Measurements from ENCODE around the gene LPCAT4.

- TF ChIP-seq, protein P1, sequence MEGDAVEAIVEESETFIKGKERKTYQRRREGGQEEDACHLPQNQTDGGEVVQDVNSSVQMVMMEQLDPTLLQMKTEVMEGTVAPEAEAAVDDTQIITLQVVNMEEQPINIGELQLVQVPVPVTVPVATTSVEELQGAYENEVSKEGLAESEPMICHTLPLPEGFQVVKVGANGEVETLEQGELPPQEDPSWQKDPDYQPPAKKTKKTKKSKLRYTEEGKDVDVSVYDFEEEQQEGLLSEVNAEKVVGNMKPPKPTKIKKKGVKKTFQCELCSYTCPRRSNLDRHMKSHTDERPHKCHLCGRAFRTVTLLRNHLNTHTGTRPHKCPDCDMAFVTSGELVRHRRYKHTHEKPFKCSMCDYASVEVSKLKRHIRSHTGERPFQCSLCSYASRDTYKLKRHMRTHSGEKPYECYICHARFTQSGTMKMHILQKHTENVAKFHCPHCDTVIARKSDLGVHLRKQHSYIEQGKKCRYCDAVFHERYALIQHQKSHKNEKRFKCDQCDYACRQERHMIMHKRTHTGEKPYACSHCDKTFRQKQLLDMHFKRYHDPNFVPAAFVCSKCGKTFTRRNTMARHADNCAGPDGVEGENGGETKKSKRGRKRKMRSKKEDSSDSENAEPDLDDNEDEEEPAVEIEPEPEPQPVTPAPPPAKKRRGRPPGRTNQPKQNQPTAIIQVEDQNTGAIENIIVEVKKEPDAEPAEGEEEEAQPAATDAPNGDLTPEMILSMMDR (IDR thresholded peaks at IDR 0.05) = no peak
- TF ChIP-seq, protein P2, sequence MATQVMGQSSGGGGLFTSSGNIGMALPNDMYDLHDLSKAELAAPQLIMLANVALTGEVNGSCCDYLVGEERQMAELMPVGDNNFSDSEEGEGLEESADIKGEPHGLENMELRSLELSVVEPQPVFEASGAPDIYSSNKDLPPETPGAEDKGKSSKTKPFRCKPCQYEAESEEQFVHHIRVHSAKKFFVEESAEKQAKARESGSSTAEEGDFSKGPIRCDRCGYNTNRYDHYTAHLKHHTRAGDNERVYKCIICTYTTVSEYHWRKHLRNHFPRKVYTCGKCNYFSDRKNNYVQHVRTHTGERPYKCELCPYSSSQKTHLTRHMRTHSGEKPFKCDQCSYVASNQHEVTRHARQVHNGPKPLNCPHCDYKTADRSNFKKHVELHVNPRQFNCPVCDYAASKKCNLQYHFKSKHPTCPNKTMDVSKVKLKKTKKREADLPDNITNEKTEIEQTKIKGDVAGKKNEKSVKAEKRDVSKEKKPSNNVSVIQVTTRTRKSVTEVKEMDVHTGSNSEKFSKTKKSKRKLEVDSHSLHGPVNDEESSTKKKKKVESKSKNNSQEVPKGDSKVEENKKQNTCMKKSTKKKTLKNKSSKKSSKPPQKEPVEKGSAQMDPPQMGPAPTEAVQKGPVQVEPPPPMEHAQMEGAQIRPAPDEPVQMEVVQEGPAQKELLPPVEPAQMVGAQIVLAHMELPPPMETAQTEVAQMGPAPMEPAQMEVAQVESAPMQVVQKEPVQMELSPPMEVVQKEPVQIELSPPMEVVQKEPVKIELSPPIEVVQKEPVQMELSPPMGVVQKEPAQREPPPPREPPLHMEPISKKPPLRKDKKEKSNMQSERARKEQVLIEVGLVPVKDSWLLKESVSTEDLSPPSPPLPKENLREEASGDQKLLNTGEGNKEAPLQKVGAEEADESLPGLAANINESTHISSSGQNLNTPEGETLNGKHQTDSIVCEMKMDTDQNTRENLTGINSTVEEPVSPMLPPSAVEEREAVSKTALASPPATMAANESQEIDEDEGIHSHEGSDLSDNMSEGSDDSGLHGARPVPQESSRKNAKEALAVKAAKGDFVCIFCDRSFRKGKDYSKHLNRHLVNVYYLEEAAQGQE (IDR thresholded peaks at IDR 0.05; ENCODE audit: low read depth, low read length) = no peak
- TF ChIP-seq EZH2phosphoT487 (IDR thresholded peaks at IDR 0.05; ENCODE audit: borderline replicate concordance, low read depth) = no peak
- TF ChIP-seq EP300 (IDR thresholded peaks at IDR 0.05; ENCODE audit: borderline replicate concordance in 1 of 2, low read depth in 1 of 2, low read length in 1 of 2) = no peak
- TF ChIP-seq SMC3 (IDR thresholded peaks at IDR 0.05; ENCODE audit: low read depth, low read length) = no peak
- TF ChIP-seq SIN3A (IDR thresholded peaks at IDR 0.05; ENCODE audit: borderline replicate concordance, low read depth, low read length) = no peak
- no peak for TF ChIP-seq USF2 (IDR thresholded peaks at IDR 0.05; ENCODE audit: borderline replicate concordance, low read depth, low read length)
- no peak for TF ChIP-seq RAD21 (IDR thresholded peaks at IDR 0.05; ENCODE audit: low read length)
- TF ChIP-seq, protein P3, sequence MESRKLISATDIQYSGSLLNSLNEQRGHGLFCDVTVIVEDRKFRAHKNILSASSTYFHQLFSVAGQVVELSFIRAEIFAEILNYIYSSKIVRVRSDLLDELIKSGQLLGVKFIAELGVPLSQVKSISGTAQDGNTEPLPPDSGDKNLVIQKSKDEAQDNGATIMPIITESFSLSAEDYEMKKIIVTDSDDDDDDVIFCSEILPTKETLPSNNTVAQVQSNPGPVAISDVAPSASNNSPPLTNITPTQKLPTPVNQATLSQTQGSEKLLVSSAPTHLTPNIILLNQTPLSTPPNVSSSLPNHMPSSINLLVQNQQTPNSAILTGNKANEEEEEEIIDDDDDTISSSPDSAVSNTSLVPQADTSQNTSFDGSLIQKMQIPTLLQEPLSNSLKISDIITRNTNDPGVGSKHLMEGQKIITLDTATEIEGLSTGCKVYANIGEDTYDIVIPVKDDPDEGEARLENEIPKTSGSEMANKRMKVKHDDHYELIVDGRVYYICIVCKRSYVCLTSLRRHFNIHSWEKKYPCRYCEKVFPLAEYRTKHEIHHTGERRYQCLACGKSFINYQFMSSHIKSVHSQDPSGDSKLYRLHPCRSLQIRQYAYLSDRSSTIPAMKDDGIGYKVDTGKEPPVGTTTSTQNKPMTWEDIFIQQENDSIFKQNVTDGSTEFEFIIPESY (IDR thresholded peaks at IDR 0.05; ENCODE audit: borderline replicate concordance, low read depth) = no peak
- TF ChIP-seq, protein P4, sequence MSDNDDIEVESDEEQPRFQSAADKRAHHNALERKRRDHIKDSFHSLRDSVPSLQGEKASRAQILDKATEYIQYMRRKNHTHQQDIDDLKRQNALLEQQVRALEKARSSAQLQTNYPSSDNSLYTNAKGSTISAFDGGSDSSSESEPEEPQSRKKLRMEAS (IDR thresholded peaks at IDR 0.05; ENCODE audit: low read depth) = no peak
- no peak for TF ChIP-seq POLR2AphosphoS5 (IDR thresholded peaks at IDR 0.05; ENCODE audit: low read depth, low read length)
Observed at GRCh38 chr15:34370643-34371042, 3.6 kb upstream of the LPCAT4 start.

Measured in SK-N-SH (cell line).